ENCODE results near the gene MPRIP.

Gene MPRIP

DNA sequence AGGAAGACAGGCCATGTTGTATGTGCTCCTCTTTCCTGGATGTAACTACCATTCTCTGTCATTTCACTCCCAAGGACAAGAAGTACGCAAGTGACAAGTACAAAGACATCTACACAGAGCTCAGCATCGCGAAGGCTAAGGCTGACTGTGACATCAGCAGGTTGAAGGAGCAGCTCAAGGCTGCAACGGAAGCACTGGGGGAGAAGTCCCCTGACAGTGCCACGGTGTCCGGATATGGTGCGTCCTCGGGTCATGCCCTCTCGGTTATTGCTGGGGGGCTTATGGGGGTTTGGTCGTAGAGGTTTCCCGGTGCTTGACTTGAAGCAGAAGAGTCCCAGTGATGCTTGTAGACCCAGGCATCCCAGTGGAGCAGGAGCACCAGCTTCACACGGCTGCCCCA, 134.9 kb downstream of the MPRIP start:
- no peak for TF ChIP-seq FOXP2 (optimal IDR thresholded peaks at IDR 0.05; ENCODE audit: borderline replicate concordance, extremely low read depth, extremely low read length, insufficient read depth)
- TF ChIP-seq POLR2AphosphoS5 (IDR thresholded peaks at IDR 0.05; ENCODE audit: low read depth, low read length), result no peak
- TF ChIP-seq TAF1 (IDR thresholded peaks at IDR 0.05; ENCODE audit: borderline replicate concordance, insufficient read depth, low read length), result no peak
- no peak for TF ChIP-seq SIN3A (IDR thresholded peaks at IDR 0.05; ENCODE audit: borderline replicate concordance, insufficient read depth, low read length)
- TF ChIP-seq, protein P1, sequence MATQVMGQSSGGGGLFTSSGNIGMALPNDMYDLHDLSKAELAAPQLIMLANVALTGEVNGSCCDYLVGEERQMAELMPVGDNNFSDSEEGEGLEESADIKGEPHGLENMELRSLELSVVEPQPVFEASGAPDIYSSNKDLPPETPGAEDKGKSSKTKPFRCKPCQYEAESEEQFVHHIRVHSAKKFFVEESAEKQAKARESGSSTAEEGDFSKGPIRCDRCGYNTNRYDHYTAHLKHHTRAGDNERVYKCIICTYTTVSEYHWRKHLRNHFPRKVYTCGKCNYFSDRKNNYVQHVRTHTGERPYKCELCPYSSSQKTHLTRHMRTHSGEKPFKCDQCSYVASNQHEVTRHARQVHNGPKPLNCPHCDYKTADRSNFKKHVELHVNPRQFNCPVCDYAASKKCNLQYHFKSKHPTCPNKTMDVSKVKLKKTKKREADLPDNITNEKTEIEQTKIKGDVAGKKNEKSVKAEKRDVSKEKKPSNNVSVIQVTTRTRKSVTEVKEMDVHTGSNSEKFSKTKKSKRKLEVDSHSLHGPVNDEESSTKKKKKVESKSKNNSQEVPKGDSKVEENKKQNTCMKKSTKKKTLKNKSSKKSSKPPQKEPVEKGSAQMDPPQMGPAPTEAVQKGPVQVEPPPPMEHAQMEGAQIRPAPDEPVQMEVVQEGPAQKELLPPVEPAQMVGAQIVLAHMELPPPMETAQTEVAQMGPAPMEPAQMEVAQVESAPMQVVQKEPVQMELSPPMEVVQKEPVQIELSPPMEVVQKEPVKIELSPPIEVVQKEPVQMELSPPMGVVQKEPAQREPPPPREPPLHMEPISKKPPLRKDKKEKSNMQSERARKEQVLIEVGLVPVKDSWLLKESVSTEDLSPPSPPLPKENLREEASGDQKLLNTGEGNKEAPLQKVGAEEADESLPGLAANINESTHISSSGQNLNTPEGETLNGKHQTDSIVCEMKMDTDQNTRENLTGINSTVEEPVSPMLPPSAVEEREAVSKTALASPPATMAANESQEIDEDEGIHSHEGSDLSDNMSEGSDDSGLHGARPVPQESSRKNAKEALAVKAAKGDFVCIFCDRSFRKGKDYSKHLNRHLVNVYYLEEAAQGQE (IDR thresholded peaks at IDR 0.05; ENCODE audit: insufficient read depth in 1 of 2, low read depth in 2 of 2, low read length in 2 of 2), result no peak

DNA sequence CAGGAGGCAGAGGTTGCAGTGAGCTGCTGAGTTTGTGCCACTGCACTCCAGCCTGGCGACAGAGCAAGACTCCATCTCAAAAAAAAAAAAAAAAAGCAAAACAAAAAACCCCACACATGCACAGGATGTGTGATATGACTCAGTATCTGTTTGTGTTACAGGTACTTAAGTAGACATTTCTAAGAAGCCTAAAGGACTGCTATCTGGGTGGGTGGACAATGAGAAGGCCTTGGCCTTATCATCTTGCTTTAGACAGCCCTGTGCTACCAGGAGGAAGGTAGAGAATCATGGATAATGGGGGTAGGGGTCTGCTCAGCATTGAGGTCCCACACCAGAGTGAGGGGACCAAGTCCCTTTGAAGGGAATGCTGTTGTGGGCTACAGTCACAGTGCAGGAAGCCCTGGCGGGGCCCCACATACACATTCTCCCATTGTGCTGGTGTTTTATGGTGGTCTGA, 137.1 kb downstream of the MPRIP start:
- no peak for TF ChIP-seq SIN3A (IDR thresholded peaks at IDR 0.05; ENCODE audit: borderline replicate concordance, insufficient read depth, low read length)
- TF ChIP-seq FOXP2 (optimal IDR thresholded peaks at IDR 0.05; ENCODE audit: borderline replicate concordance, extremely low read depth, extremely low read length, insufficient read depth), result no peak
- TF ChIP-seq, protein P1 (IDR thresholded peaks at IDR 0.05; ENCODE audit: insufficient read depth in 1 of 2, low read depth in 2 of 2, low read length in 2 of 2), result no peak
- TF ChIP-seq POLR2AphosphoS5 (IDR thresholded peaks at IDR 0.05; ENCODE audit: low read depth, low read length), result no peak
- no peak for TF ChIP-seq TAF1 (IDR thresholded peaks at IDR 0.05; ENCODE audit: borderline replicate concordance, insufficient read depth, low read length)

DNA sequence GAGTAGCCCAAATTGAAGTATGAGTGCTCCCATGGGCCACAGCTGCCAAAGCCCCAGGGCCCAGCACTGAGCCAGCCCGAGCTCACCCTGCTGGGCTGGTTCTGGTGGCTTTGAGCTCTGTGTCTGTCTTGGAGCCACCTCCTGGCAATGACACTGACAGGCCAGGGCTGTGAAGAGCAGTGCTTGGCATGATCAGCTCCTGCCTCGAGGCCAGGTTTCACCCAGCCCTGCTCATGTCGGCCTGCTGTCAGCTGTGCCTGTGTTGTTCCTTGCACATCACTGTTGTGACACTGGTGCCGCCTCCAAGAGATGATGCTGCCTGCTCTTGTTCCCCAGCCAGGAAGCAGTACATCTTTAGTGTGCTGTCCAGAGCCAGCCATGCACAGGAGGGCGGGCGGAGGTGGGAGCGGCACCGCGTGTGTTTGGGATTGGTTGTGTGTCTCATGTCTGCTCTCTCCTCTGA, 137.9 kb downstream of the MPRIP start:
- TF ChIP-seq FOXP2 (optimal IDR thresholded peaks at IDR 0.05; ENCODE audit: borderline replicate concordance, extremely low read depth, extremely low read length, insufficient read depth) (no peak), POLR2AphosphoS5 (IDR thresholded peaks at IDR 0.05; ENCODE audit: low read depth, low read length) (no peak), TAF1 (IDR thresholded peaks at IDR 0.05; ENCODE audit: borderline replicate concordance, insufficient read depth, low read length) (no peak), SIN3A (IDR thresholded peaks at IDR 0.05; ENCODE audit: borderline replicate concordance, insufficient read depth, low read length) (no peak)
- TF ChIP-seq, protein P1 (IDR thresholded peaks at IDR 0.05; ENCODE audit: insufficient read depth in 1 of 2, low read depth in 2 of 2, low read length in 2 of 2), result no peak

DNA sequence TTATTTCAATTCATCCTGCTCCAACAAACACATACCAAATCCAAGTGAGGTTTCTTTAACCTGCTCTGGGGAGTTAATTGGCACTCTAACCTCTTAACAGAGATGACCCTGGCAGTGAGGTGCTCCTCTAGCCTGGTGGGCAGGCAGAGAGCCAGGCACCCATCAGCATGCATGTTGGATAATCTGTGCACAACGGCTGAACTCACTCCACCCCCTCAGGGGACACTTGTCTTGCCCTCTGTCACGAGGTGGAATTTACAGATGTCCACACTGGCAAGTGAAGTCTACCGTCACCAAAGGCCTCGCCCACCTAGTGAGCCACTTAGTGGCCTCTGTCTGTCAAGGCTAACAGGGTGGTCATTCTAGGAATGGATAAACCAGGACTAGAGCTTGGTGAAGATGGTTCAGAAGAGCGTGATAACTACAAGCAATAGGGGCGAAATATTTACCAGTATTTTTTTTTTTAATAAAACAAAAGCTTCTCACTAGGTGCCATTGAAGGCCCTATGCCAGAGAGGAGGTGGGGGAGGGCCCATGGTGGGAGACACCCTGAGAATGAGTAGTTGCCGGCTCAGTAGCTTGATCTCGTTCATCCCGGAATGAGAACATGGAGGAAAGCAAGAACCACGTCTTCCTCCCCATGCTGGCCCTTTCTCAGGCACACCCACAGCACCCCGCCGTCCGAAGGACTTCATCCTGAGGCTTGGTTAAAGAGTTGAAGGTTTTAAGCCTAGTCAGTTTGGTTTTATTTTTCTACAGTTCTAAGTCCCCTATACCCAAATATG, 138.7 kb downstream of the MPRIP start:
- TF ChIP-seq FOXP2 (optimal IDR thresholded peaks at IDR 0.05; ENCODE audit: borderline replicate concordance, extremely low read depth, extremely low read length, insufficient read depth) (no peak), TAF1 (IDR thresholded peaks at IDR 0.05; ENCODE audit: borderline replicate concordance, insufficient read depth, low read length) (no peak), POLR2AphosphoS5 (IDR thresholded peaks at IDR 0.05; ENCODE audit: low read depth, low read length) (no peak), SIN3A (IDR thresholded peaks at IDR 0.05; ENCODE audit: borderline replicate concordance, insufficient read depth, low read length) (no peak)
- TF ChIP-seq, protein P1 (IDR thresholded peaks at IDR 0.05; ENCODE audit: insufficient read depth in 1 of 2, low read depth in 2 of 2, low read length in 2 of 2), result no peak
